MCF 10A (cell line): Measurements from ENCODE around the gene PIAS4. TPM values are rescaled to one million over a fixed set of nuclear protein-coding genes. Genes with fewer than 3 reads are reported as not detected.

Experiments used
- BruUV-seq: library from RNA; stranded (reverse); fragments of 400-500 nt; replicated peaks from 2 replicates; lab custom pipeline; 2021; lab: Mats Ljungman, UMichigan
- CTCF ChIA-PET: fragments of 300-600 bp; sonication (Branson Sonifier 250); formaldehyde crosslinking; extraction: SDS; loops from one replicate; lab custom pipeline; 2021; ENCODE audit warnings: antibody characterized with exemption, inconsistent platforms; lab: Yijun Ruan, JAX
- POLR2A ChIA-PET: fragments of 300-600, 350-650 bp; sonication (Branson Sonifier 250); formaldehyde crosslinking; extraction: SDS; loops from one replicate; lab custom pipeline; 2020; ENCODE audit warnings: antibody characterized with exemption, inconsistent platforms; lab: Yijun Ruan, JAX
- DNase-seq: peaks from one replicate; pipeline ENCODE4 v3.0.0-alpha.2; 2018; ENCODE audit not compliant: unreplicated experiment
- H3K27ac Mint-ChIP-seq: one replicate; pipeline ENCODE4 v1.8.0; 2022; ENCODE audit warnings: mild to moderate bottlenecking, low read depth, mixed read lengths; ENCODE audit not compliant: unreplicated experiment
- H3K27me3 Mint-ChIP-seq: one replicate; pipeline ENCODE4 v1.8.0; 2022; ENCODE audit warnings: mixed read lengths; ENCODE audit not compliant: insufficient read depth, unreplicated experiment
- H3K36me3 Mint-ChIP-seq: one replicate; pipeline ENCODE4 v1.8.0; 2022; ENCODE audit warnings: mild to moderate bottlenecking, moderate library complexity, mixed read lengths; ENCODE audit not compliant: insufficient read depth, unreplicated experiment
- H3K4me1 Mint-ChIP-seq: one replicate; pipeline ENCODE4 v1.8.0; 2022; ENCODE audit warnings: mixed read lengths; ENCODE audit not compliant: insufficient read depth, unreplicated experiment
- H3K4me3 Mint-ChIP-seq: one replicate; pipeline ENCODE4 v1.8.0; 2022; ENCODE audit warnings: mild to moderate bottlenecking, moderate library complexity, mixed read lengths; ENCODE audit not compliant: unreplicated experiment
- H3K9me3 Mint-ChIP-seq: one replicate; pipeline ENCODE4 v1.8.0; 2022; ENCODE audit warnings: mixed read lengths; ENCODE audit not compliant: unreplicated experiment
- CTCF ChIP-seq: fragments of 200-600 bp; IDR thresholded peaks from one replicate; pipeline ENCODE4 v1.8.0; 2022; ENCODE audit warnings: antibody characterized with exemption, mild to moderate bottlenecking; ENCODE audit not compliant: unreplicated experiment
- intact Hi-C: fragments of 100-400 bp; cut with micrococcal nuclease; formaldehyde crosslinking; loops from 2 replicates; pipeline ENCODE4 v1.14.1; 2022
- total RNA-seq: library from RNA; stranded (reverse); gene quantifications from 2 replicates; pipeline ENCODE4 v1.2.3, GENCODE V29; 2022

PIAS4 gene
- total RNA-seq, 1 experiment from 2014 or later, result 15.1 TPM

- TF ChIP-seq CTCF, result no peak
- no TSS peak for BruUV-seq
- no peak overlapping the region for H3K27ac Mint-ChIP-seq
These were observed 4.8 kb downstream of the PIAS4 start for GRCh38 chr19:4012092-4012974.

GRCh38 chr19:4012975-4013634 lies 5.6 kb downstream of the PIAS4 start:
- Mint-ChIP-seq H3K4me1 (peaks cover 17% of the 10 kb centered on the region), H3K9me3 (no peaks in the 10 kb centered on the region), H3K27ac (no peak overlapping the region), H3K27me3 (no peaks in the 10 kb centered on the region), H3K4me3 (no peak overlapping the region), H3K36me3 (peaks cover 20% of the 10 kb centered on the region)
- TF ChIP-seq CTCF, result no peak
- ChIA-PET POLR2A (no interaction called here), CTCF (no interaction called here)
- BruUV-seq, result no TSS peak
- intact Hi-C loops, result no loop called here
- DNase-seq, result no peak

More at GRCh38 chr19:4012092-4012974, 4.8 kb downstream of the PIAS4 start:
- intact Hi-C loops, result no loop called here
- CTCF ChIA-PET, result no interaction called here
- peaks cover 15% of the 10 kb centered on the region for H3K36me3 Mint-ChIP-seq
- DNase-seq, result no peak
- POLR2A ChIA-PET, result no interaction called here
- H3K9me3 Mint-ChIP-seq, result no peaks in the 10 kb centered on the region
- no peak overlapping the region for H3K4me3 Mint-ChIP-seq
- H3K27me3 Mint-ChIP-seq, result no peaks in the 10 kb centered on the region
- H3K4me1 Mint-ChIP-seq, result peaks cover 17% of the 10 kb centered on the region

GRCh38 chr19:4013886-4014540 lies 6.5 kb downstream of the PIAS4 start:
- Mint-ChIP-seq H3K27me3 (no peaks in the 10 kb centered on the region), H3K4me3 (no peak overlapping the region), H3K4me1 (peaks cover 11% of the 10 kb centered on the region), H3K36me3 (peaks cover 26% of the 10 kb centered on the region), H3K27ac (no peak overlapping the region), H3K9me3 (no peaks in the 10 kb centered on the region)
- CTCF ChIA-PET, result no interaction called here
- POLR2A ChIA-PET, result no interaction called here
- TF ChIP-seq CTCF, result no peak
- intact Hi-C loops, result no loop called here
- no TSS peak for BruUV-seq
- no peak for DNase-seq
